HG03342 (cell line): ENCODE results near the gene RNF186.
"Not testable (repeated sequence)": the region's sequence is repeated elsewhere in the genome, so short reads cannot be mapped to it uniquely, and the experiment has no call there.

Source experiments
- ATAC-seq: cut with Tn5 transposase; IDR thresholded peaks from one replicate; pipeline ENCODE4 v1.9.1; 2021; ENCODE audit warnings: mild to moderate bottlenecking, moderate library complexity; ENCODE audit not compliant: unreplicated experiment

RNF186 gene

GRCh38 chr1:19814681-19815503 lies at the start of gene RNF186:
Gene RNF186, minus strand, starts transcription at chr1:19815283. Its CDS starts 182 bp downstream, at chr1:19815101.
- no peak for ATAC-seq

DNA sequence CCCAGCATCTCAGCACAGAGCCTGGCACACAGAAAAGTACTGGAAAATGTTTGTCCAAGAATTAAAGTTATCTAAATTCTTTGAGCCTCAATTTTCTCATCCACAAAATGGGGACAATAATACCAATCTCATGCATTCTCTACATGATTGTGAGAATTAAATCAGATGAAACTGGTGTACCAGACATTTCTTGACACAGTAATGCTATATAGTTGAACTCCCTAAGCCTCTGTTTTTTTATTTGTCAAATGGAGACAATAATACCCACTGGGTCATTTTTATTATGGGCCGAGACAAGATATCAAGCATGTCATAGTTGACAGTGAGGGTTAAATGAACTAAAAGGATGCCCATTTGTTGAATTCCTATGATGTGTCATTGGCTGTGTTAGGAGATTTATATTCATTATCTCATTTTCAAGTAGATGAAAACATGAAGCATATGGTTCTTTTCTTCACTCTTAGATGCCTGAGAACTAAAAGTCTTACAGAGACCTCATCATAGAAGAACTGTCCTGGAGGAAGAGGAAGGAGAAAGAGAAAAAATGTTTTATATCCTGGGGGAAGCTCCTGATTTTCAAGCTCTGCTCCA lies 49.6 kb upstream of the RNF186 start:
- no peak for ATAC-seq

DNA sequence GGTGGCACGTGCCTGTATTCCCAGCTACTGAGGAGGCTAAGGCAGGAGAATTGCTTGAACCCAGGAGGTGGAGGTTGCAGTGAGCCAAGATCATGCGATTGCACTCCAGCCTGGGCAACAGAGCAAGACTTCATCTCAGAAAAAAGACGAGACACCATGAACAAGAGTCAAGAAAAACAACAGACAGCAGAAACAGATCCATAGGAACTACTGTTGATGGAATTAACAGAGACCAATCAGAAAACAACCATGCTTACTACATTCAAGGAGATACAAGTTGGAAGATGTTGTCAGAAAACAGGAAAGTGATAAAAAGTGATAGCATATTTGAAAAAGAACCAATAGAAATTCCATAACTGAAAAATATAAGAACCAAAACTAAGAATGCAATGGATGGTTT lies 47.9 kb upstream of the RNF186 start:
- no peak for ATAC-seq

- no peak for ATAC-seq
Measured at GRCh38 chr1:19861842-19862530, 46.9 kb upstream of the RNF186 start.

DNA sequence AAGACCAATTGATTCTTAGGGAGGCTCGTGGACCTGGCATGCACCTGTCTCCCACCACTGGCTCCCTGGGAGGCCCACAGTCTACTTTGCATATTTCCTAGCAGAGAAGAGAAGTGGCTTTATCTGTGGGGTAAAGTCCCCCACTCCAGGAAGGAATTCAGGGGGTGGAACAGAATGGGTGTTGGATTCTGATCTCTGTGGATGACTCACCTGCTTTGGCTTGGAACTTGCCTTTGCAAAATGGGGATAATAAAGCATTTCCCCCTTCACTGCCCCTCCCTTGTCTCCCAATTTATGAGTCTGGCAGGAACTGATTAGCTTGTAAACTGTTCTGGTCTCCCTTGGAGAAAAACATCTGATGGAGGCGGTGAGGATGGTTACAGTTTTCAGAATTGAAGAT lies 46.0 kb upstream of the RNF186 start:
- ATAC-seq = no peak

DNA sequence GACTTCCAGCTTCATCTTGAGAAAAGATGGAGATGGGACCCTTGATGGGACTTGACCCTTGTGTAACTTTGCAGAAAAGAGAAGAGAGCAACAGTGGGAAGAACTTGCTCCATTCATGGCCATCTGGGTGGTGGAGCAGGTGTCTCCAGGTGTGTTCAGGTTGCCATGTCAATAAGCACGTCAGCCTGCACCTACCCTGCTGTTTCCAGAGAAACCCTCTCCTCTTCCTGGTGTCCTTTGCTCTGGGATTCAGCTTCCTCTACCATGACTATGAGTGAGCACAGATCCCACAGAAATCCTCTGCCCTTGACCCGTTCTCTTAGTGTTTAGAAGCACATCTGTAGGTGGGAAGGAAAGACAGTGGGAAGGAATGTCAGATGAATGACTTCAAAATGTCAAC lies 45.3 kb upstream of the RNF186 start:
- ATAC-seq = no peak

GRCh38 chr1:19859876-19860275 lies 44.8 kb upstream of the RNF186 start:
- ATAC-seq = no peak

DNA sequence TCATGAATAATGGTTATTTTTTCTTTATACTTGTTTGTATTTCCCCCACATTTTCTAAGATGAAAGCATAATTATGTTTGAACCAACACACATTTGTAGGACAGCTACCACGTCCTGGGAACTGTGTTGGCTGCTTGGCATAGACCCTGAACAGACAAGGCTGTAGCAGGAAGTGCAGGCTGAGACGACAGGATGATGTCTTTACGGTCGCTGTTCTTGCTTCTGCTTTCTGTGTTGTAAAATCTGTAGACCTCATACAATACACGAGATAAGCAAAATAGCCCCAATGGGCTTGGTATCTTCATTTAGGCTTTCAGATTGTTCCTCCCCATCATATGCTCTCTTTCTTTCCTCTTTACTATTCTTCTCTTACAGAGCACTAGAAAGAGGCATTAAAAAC lies 43.8 kb upstream of the RNF186 start:
- ATAC-seq = no peak

- no peak for ATAC-seq
Measured at GRCh38 chr1:19854866-19855265, 39.8 kb upstream of the RNF186 start.

DNA sequence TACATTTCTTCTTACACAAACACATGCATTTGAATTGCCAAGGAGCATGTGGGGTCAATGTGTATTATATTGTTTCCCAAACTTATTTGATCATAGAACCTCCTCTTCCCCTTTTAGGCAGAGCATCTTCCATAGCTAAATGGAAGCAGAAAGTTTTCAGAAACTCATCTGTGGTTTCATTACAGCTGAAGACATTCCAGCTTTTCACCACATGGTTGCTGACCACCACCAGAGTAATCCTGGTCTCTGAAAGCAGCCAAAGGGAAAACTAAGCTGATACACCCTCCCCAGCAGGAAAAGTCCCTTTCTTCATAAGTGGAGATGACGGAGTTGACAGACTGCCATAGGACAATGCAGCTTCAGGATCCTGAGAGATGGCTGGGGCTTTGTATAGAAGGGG lies 37.0 kb upstream of the RNF186 start:
- ATAC-seq = no peak

GRCh38 chr1:19850214-19850613 lies 35.1 kb upstream of the RNF186 start:
- no peak for ATAC-seq

DNA sequence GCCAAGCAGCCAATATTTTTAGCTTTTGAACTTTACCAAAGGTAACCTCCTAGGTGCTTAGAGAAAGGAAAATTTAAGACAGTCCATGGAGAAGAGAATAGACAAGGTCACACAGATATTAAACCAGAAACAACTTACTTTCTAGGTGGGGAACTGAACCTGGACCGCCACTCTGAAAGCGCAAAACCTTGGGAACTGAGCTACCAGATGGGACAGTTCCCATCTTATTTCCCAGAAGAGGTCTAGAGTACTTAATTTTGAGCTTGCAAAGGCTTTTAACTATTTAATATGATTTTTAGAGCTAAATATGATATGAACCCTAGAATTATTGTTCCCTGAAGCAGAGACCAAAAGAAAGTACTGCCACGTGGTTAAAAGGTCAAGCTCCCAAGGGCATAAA lies 34.2 kb upstream of the RNF186 start:
- ATAC-seq = not testable (repeated sequence)

GRCh38 chr1:19847334-19847733 lies 32.3 kb upstream of the RNF186 start:
- ATAC-seq = not testable (repeated sequence)

DNA sequence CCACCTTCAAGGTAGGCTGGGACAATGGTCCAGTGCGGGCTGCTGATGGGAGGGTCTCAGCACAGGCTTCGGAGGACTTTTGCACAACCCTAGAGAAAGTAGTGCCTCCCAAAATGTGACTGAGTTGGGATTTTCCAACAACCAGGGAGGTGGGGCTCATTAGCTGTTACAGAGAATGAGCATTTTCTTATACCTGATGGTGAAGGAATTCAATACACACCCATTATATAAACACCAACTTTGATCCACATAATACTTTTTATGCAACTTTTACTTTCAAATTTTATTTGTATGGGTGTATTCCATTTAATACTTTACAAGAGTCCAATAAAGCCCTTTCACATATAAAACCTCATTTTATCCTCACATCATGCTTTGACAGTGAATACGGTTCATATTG lies 31.3 kb upstream of the RNF186 start:
- ATAC-seq = no peak

- no peak for ATAC-seq
Measured at GRCh38 chr1:19845555-19845954, 30.5 kb upstream of the RNF186 start.

DNA sequence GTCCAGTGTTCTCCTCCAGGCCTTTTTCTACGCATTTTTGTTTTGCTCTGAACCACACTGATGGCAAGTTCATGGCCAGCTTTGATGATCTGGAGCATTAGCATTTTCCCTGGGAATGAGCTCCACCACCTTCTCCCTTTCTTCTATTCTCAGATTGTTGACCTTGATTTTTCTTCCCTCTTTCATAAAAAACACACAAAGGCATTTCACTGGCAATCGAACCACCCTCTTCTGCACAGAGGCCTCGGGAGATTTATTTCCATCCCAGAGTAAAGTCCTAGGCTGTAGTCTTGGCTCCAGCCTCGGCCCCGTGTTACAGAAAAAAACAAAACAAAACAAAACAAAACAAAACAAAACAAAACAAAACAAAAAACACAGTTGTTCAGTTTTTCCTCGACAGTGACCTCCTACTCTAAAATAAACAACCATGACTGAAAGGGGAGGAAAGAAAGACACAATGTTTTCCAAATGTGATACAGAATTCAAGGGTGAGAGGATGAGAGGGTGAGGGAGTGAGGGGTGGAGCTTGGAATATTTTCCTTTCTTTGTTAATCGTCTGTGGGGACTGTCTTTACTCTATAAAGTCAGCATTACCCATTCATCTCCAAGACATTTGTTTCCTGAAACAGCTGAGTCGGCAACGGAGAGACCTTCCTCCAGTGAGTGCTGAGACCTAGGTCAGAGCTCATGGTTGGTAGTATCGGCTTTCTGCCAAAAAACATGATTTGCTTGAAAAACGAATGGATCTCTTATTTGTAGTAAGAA lies 29.8 kb upstream of the RNF186 start:
- ATAC-seq = no peak

DNA sequence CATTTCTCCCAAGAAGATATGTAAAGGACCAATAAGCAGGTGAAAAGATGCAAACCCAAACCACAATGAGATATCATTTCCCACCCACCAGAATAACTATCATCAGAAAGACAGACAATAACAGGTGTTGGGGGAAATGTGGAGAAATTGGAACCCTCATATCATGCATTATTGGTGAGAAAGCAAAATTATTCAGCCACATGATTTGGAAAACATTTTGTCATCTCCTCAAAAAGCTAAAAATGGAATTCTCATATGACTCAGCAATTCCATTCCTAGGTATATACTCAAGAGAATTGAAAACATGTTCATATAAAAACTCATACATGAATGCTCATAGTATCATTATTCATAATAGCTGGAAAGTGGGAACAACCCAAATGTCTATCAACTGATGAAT lies 25.1 kb upstream of the RNF186 start:
- no peak for ATAC-seq

DNA sequence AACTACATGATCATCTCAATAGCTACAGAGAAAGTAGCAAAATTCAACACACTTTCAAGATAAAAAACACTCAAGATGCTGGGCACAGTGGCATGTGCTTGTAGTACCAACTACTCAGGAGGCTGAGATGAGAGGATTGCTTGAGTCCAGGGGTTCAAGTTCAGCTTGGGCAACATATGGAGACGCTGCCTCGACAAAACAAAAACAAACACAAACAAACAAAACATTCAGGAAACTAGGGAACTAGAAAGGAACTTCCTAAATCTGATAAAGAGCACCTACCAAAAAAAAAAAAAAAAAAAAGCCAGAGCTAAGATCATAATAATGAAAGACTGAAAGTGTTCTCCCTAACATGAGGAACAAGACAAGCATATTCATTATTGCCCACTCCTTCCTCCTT lies 22.8 kb upstream of the RNF186 start:
- no peak for ATAC-seq

DNA sequence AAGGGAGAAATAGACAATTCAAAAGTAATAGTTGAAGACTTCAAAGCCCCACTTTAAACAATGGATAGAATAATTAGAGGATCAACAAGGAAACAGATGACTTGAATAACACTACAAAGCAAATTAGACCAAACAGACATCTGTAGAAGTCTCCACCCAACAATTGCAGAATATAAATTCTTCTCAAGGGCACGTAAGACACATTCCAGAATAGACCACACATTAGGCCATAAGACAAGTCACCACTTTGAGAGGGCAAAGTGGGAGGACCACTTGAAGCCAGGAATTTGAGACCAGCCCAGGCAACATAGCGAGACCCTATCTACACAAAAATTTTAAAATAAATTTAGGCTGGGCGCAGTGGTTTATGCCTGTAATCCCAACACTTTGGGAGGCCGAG lies 20.5 kb upstream of the RNF186 start:
- ATAC-seq = no peak

- no peak for ATAC-seq
Measured at GRCh38 chr1:19831441-19831840, 16.4 kb upstream of the RNF186 start.

GRCh38 chr1:19828546-19828945 lies 13.5 kb upstream of the RNF186 start:
- ATAC-seq = no peak
